GM21423 (cell line): ENCODE data around the gene CKAP2.
"Not testable (repeated sequence)": the region's sequence is repeated elsewhere in the genome, so short reads cannot be mapped to it uniquely, and the experiment has no call there.

ENCODE experiments used
- ATAC-seq: cut with Tn5 transposase; IDR thresholded peaks from one replicate; pipeline ENCODE4 v1.9.1; 2021; ENCODE audit warnings: mild to moderate bottlenecking, moderate library complexity; ENCODE audit not compliant: unreplicated experiment

CKAP2 gene, protein sequence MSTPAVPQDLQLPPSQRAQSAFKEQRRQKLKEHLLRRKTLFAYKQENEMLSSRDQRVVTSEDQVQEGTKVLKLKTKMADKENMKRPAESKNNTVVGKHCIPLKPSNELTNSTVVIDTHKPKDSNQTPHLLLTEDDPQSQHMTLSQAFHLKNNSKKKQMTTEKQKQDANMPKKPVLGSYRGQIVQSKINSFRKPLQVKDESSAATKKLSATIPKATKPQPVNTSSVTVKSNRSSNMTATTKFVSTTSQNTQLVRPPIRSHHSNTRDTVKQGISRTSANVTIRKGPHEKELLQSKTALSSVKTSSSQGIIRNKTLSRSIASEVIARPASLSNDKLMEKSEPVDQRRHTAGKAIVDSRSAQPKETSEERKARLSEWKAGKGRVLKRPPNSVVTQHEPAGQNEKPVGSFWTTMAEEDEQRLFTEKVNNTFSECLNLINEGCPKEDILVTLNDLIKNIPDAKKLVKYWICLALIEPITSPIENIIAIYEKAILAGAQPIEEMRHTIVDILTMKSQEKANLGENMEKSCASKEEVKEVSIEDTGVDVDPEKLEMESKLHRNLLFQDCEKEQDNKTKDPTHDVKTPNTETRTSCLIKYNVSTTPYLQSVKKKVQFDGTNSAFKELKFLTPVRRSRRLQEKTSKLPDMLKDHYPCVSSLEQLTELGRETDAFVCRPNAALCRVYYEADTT

DNA sequence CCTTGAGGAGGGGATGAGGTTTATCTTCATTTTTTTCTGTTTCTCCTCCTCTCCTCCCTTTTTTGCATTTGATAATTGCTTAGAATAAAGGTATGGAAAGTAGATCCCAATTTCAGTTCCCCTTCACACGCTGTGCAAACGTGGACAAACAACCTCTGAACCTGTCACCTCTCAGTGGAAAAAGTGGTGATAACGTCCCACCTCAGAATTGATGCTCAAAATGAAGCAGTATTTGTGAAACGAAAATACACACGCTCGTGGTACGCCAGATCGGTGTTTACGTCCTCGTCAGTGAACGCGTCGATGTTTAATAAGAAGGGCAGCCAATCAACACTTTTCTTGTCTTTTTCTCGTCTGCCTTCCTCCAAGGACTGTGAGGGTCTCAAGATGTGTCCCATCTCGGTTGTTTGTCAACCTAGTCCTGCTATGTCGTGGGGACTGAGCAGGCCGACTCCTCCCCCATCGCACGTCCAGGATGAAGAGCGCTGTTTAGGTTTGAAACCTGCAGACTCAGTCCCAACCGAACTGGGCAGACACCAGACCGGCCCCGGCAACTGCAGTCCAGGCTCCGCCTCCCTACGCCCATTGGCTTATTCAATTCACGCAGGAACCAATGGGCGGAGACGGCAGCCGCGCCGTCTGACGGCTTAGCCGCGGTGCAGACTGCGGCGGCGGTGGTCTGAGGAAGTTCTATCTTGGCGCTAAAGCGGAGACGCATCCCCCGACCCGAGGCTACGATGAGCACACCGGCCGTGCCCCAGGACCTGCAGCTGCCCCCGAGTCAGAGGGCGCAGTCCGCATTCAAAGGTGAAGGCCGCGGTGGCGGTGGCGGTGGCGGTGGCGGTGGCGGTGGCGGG lies at the start of gene CKAP2:
CKAP2 (plus strand) TSS at position 659 of the 857 bp plus-strand sequence; CDS start at position 738, 79 bp downstream.
- ATAC-seq, result peak; percentile 75

DNA sequence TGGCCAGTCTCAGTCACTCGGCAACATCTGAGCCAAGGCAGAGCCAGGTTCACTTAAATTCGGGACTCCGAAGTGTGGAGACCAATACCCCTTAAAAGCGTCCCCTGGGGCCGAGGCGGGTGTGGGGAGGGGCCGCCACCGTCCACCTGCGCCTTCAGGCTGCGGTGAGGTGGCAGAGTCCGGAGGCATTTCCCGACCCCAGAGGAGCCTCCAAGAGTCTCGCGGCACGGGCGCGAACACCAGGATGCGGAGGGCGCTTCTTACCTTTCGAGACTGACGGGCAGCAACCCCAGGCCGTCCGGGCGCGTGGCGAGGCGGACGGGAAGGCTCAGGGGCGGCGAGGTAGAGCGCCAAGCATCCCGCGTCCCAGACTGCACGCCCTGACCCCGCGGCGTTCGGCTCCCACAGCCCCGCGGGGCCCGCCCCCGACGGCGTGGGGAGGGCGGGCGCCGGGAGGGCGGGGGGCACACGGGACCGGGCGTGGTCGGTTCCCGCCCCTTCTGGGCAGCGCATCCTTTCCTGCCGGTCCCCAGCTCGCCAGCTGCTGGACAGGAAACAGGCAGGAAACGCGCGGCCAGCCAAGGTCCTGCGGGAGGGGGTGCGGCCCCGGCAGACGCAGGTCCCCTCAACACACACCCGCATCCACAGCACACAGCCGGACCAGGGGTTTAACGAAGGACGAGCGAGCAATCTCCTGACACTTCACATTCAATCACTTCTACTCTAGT lies 49.3 kb upstream of the CKAP2 start, which contains the start of gene THSD1:
THSD1 (minus strand) TSS at position 406 of the 728 bp plus-strand sequence. CDS start 3,572 bp downstream, outside the sequence.
- ATAC-seq, result no peak

DNA sequence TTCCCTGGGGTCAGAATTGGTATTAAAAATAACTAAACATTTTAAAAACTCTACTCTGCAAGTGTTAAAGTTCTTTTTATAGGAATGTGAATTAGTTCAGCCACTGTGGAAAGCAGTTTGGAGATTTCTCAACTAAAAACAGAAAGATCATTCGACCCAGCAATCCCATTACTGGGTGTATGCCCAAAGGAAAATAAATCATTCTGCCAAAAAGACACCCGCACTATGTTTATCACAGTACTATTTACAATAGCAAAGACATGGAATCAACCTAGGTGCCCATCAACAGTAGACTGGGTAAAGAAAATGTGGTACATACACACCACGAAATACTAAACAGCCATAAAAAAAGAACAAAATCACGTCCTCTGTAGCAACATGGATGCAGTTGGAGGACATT lies 48.6 kb upstream of the CKAP2 start:
- ATAC-seq, result no peak

DNA sequence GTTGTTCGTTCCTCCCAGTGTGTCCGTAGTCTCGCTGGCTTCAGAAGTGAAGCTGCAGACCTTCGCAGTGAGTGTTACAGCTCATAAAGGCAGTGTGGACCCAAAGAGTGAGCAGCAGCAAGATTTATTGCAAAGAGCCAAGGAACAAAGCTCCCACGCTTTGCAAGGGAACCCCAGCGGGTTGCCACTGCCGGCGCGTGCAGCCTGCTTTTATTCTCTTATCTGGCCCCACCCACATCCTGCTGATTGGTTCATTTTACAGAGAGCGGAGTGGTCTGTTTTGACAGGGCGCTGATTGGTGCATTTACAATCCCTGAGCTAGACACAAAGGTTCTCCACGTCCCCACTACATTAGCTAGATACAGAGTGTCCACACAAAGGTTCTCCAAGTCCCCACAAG lies 47.8 kb upstream of the CKAP2 start:
- not testable (repeated sequence) for ATAC-seq

DNA sequence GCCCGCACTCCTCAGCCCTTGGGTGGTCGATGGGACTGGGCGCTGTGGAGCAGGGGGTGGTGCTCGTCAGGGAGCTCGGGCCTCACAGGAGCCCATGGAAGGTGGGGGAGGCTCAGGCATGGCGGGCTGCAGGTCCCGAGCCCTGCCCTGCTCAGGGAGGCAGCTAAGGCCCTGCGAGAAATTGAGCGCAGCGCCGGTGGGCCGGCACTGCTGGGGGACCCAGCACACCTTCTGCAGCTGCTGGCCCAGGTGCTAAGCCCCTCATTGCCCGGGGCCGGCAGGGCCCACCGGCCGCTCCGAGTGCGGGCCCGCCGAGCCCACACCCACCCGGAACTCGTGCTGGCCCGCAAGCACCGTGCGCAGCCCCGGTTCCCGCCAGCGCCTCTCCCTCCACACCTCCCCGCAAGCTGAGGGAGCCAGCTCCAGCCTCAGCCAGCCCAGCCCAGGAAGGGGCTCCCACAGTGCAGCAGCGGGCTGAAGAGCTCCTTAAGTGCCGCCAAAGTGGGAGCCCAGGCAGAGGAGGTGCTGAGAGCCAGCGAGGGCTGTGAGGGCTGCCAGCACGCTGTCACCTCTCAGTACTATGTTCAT lies 47.1 kb upstream of the CKAP2 start:
- ATAC-seq, result not testable (repeated sequence)

DNA sequence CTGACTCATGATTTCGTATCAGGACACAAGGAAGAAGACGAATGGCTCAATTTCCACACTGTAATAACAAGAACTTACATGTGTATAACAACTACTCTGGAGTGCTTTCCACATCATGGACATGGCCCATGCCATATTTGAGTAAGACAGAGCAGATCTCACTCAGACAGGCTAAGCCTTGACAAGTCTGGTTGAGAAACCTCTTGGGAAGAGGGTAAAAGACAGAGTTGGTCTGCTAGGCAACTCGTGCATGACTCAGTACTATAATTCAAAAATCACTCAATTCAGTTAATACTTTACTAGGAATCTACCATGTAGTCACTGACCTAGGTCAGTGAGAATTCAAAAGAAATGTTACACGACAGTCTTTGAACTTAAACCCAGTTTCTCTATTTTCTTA lies 43.6 kb upstream of the CKAP2 start:
- ATAC-seq, result peak; percentile 93

DNA sequence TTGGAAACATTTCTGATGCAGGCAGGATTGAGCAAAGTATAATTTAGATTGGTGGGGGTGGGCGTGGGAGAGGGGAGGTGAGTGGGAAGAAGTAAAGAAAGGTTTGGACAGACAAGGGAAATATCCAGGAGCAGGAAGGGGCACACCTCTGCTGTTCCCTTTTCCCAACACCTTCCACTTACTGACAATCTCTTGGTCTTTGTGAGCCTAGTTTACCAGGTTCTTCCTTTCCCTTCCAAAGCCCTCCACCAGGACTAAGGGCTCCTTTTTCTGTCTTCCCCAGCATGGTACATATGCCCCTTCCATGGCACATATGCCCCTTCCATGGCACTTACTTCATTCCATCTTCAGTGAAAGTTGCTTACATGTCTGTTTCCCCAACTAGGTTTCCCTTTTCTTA lies 43.1 kb upstream of the CKAP2 start:
- ATAC-seq, result peak; percentile 3

DNA sequence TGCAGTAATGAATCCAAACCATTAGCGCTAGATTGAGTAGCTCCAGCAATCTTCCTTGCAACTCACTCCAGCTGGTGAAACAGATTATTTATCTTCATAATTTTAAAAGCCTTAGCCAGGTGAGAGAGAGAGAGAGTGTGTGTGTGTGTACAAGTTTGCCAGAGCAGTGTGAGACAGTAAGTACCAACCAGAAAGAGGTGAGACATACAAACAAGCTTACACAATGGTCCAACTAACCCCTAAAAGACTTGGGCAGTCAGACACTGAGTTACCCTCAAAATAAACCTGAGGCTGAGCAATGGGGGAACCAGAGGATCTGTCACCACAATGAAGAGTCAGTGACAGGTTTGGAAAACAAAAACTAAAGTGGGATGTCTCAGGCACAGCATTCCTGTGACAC lies 41.2 kb upstream of the CKAP2 start:
- no peak for ATAC-seq

DNA sequence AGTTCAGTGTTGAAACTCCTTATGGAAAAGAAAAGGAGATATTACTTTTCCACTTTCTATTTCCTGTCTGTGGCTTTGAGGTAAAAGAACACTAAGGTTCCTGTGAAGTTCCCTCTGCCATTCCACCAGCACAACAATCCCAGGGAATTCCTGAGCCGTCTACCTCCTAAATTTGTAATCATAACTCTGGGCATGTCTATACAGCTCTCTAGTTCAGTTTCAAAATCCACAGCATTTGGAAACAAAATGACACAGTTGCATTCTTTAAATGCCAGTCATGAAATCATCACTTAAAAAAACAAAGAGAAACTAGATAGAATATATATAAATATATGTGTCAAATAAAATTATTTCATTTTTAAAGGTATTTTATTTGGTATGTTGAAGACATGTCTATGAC lies 40.3 kb upstream of the CKAP2 start:
- ATAC-seq, result no peak

DNA sequence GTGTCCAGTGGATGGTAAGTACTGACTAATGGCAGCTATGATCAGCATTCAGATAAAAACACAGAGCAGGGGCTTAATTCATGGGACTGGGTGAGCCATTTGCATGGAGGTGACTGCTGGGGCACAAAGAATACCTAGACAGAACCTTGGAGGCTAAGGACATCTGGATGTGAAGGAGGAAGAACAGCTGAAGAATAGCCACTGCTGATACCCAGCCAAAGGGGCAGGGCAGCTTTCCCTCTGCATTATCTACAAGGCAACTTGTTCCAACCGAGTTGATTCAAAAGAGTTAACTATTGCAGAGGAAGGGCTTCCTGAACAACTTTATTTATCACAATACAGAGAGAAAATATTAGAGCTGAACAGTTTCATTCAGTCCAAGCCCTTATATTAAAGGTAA lies 36.2 kb upstream of the CKAP2 start:
- ATAC-seq, result no peak

DNA sequence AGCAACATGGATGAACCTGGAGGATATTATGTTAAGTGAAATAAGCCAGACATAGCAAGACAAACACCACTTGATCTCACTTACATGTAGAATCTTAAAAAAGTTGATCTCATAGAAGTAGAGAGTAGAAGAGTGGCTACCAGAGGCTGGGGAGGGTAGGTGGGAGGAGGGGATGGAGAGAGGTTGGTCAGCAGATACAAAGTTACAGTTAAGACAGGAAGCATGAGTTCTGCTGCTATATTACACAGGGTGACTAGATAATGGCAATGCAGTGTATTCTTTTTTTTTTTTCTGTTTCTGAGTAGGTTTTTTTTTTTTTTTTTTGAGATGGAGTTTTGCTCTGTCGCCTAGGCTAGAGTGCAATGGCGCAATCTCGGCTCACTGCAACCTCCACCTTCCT lies 34.1 kb upstream of the CKAP2 start:
- ATAC-seq, result no peak

DNA sequence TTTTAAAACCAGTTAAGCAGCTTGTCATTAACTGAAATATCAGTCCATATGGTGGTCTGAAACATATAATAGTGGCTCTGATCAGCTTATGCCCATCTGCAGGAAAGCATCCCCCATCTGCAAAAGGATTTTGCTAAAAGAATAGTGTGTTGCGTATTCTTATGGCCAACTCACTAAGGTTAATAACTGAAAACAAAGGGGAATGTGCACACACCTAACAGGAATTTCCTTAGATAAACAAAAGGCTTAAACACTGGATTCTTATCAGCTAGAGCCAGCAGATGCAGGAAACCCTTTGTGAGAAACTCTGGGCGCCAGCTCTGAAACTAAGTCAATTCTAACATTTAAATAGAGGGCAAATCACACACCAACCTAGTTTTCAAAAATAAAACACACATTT lies 27.0 kb upstream of the CKAP2 start:
- ATAC-seq, result no peak

DNA sequence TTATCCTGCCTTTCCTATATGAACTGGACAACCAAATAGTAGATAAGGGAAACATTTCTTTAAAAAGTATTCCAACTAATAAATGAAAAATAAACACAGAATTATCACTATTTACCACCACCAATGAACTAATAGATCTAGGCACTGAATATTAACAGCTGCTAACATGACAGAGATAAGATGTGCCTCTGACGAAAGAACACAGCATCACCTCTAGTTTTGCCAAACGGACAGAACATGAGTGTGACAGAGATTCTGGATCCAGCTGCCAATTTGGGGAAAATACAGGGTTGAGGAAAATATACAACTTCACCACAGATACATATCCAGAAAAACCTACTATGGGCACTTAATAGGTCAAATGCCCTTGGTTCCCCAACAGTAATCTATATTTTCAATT lies 22.8 kb upstream of the CKAP2 start:
- no peak for ATAC-seq

DNA sequence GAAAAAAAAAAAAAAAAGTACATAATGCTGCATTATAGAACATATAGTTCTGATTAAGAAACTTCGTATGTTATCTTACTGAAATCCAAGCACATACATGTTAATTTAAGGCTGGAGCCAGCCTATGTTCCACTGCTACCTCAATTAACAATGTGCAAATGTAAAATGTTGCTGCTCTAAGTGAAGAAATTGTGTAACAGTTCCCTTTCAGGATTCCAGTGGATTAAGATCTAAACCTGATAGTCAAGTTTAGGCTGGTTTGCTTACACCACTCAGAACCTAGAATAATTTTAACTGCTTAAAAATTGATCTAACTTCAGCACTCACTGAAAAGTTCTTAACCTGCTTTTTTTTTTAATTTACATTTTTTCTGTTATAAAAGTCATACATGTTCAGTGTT lies 9.0 kb upstream of the CKAP2 start:
- no peak for ATAC-seq

DNA sequence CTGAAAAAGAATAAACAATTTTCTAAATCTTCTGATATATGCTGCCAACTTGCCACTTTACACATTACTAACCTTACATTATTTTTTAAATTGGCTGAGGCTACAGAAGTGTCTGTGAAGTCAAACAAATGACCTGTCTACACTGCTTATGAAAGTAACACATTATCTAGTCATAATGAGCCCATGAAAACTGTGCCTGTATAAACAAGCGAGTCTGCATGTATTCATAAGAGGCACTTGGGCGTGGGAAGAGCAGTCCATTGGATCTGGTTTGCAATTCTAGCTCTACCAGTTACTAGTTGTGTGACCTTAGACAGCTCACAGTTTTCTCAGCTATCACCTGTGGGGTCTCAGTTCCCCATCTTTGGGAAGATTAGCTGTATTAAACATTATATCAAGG lies 7.9 kb upstream of the CKAP2 start:
- ATAC-seq, result no peak

DNA sequence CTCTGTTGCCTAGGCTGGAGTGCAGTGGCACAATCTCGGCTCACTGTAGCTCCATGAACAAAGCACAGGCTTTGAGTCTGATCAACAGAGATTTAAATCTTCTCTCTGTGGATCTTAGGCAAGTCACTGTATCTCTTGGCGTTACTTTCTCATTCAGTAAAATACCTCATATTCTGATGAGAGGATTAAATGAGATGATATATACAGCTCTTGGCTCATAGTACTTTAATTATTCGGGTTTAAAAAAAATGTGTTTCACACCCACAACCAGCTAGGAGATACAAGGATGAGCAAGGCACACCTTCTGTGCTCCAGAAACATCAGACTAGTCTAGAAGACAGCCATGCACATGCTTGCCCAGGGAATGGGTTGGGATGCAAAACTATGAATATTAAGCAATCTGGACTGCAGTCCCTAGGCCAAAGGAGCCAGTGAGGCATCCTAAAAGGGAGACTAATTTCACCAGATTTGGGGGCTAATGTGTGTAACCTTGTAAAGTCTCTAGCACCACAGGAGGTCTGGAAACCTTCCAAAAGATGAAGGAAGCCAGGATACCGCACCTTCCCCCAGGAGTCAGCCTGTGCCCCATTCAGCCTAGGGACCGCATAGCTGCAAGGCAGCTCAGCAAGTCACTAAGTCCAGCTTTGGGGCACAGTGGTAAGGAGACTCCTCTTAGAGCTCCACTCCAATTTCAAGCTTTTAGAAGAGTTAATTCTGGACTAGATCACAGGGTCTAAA lies 7.3 kb upstream of the CKAP2 start:
- no peak for ATAC-seq

DNA sequence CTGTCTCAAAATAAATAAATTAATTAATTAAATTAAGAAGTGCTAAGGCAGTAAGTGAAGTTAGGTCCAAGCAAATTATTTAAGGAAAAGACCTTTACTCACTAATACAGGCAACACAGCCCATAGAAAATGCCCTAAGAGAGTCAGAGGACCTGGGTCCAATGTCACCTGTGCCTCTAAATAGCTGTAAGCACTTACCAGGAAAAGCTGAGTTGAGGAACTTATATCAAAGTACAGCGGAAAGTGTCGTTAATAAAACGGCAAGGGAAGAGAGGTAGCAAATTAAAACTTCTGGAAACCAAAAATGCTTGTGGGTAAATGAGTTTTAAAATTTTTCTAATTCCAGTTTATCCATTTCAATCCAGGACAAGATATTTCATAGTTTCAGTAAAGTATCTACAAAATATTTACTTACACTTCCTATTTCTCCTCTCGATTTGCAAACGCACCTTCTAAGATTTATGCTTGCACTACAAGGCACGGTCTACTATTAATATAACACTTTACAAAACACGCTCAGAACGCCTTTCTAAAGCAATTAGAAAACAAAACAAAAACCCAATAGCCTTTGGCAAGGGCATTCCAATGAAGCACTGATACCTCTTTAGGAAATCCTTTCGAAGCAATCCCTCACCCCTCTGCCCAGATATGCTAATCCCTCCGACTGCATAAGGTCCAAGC lies 5.8 kb upstream of the CKAP2 start:
- ATAC-seq, result no peak

DNA sequence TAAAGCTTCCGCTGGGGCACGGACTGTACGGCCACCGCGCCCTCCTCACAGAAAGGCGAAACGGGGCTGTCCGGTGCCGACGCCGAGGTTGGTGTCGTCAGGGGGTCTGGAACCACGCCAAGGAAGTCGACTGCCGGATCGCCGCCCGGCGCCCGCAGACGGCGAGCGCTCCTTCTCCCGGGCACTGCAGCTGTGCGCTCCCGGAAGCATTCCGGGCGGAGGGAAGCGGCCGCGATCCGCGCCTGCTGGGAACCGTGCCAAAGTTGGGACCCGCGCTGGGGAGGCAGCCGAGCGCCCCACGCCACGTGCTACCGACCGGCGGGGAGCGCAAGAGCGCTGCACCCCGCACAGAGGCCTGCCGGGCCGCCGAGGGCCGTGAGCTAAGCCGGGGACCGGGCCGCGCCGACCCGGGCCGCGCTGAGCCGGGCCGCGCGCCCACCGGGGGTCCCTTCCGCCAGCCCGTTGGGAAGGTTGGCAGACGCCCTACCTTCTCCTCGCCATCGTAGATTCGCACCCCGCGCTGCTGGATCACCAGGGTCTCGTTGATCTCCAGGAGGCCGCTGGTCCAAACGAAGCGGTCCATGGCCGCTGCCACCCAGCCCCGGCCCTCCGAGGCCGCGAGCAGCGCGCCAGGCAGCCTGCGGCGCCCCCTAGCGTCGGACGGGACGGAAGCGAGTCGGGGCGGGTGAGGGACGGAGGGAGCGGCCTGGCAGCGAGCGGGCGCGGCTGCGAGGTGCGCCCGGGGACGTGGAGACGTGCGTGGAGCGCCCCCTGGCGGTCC lies 5.1 kb upstream of the CKAP2 start, which contains the start of gene VPS36:
VPS36 (minus strand) TSS at position 623 of the 781 bp plus-strand sequence; CDS start at position 583, 40 bp downstream.
- peak; percentile 64 for ATAC-seq
